Stimulated activated CD8-positive, alpha-beta memory T cell treated with anti-CD3 and anti-CD28 coated beads, Interleukin-2, amount 100 ng/mL, for 48 hours (primary cell): Measurements from ENCODE around the gene RNF126.
A peak's percentile ranks its signal among the peaks of the same experiment; 100 is the strongest.
"Not testable (repeated sequence)": the region's sequence is repeated elsewhere in the genome, so short reads cannot be mapped to it uniquely, and the experiment has no call there.

Experiments
- DNase-seq, 2 donors: peaks; one replicate each; pipeline ENCODE4 v3.0.0-alpha.2; 2020; ENCODE audit warnings: low read depth in 2 of 2

Gene RNF126

GRCh38 chr19:611481-611868 is 51.5 kb downstream of the RNF126 start:
- peak; percentile 58 to 67 for DNase-seq

- peak; percentile 53 to 54 for DNase-seq
Measured at GRCh38 chr19:610801-611480, 52.1 kb downstream of the RNF126 start.

GRCh38 chr19:610071-610800 is 52.8 kb downstream of the RNF126 start:
- DNase-seq = no peak

- no peak for DNase-seq
Measured at GRCh38 chr19:609004-609346, 54.0 kb downstream of the RNF126 start.

- no peak for DNase-seq
Measured at GRCh38 chr19:608155-609003, 54.6 kb downstream of the RNF126 start.

- DNase-seq = no peak
Measured at GRCh38 chr19:607301-608154, 55.5 kb downstream of the RNF126 start.

- DNase-seq = peak in 1 of 2 donors; percentile 40
Measured at GRCh38 chr19:605061-605971, 57.7 kb downstream of the RNF126 start.

GRCh38 chr19:604355-604754 is 58.7 kb downstream of the RNF126 start:
- DNase-seq = peak; percentile 54 to 61

GRCh38 chr19:603779-604178 is 59.2 kb downstream of the RNF126 start:
- not testable (repeated sequence) for DNase-seq

GRCh38 chr19:603302-603639 is 59.7 kb downstream of the RNF126 start:
- not testable (repeated sequence) for DNase-seq

- DNase-seq = no peak
Measured at GRCh38 chr19:602391-603301, 60.4 kb downstream of the RNF126 start.

GRCh38 chr19:601790-602189 is 61.2 kb downstream of the RNF126 start:
- DNase-seq = no peak

- no peak for DNase-seq
Measured at GRCh38 chr19:601310-601709, 61.7 kb downstream of the RNF126 start.
